GM18868 (cell line): ENCODE measurements around the gene SYT1.

Experiments
- ATAC-seq: cut with Tn5 transposase; IDR thresholded peaks from one replicate; pipeline ENCODE4 v1.9.1; 2021; ENCODE audit warnings: mild to moderate bottlenecking, moderate library complexity; ENCODE audit not compliant: unreplicated experiment

Gene SYT1

GRCh38 chr12:79274501-79275064, 410.0 kb downstream of the SYT1 start:
- ATAC-seq: no peak

DNA sequence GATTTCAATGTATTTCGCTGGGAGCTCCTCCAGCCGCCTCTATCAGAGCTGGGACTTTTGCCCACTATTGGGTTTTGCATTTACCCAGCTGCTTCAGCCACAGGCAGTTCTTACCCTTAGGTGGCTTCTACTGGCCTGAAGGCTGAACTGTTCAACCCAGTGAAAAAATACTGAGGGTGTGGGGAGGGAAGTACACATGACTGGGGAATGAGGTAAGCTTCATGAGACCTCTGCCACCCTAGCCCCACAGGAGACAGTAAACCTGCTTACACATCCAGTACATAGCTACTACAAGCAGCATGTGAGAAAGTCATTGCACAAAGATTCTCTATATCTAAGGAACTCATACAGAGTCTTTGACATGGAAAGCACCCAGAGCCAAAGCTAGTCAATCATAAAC, 411.1 kb downstream of the SYT1 start:
- ATAC-seq: no peak

GRCh38 chr12:79283364-79283763, 418.8 kb downstream of the SYT1 start:
- no peak for ATAC-seq

DNA sequence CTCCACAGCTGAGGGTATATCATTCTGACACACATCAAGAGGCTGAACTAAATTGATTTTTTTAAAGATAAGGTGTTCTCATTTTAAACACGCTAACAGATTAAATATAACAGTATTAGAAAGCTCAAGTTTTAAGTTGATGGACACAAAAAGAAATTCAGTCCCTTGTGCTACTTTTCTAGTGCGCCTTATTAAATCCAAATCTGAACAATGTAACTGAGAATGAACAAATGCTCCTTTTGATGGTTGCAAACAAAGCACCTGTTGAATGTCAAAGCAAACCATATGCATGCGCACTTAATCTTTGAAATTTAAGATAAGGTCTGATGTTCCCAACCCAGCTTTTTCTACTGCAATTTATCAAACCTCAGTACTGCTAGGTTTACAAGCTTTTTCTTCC, 424.3 kb downstream of the SYT1 start:
- ATAC-seq: no peak

- ATAC-seq: no peak
Measured at GRCh38 chr12:79291711-79292110, 427.1 kb downstream of the SYT1 start.

- no peak for ATAC-seq
Measured at GRCh38 chr12:79294590-79294989, 430.0 kb downstream of the SYT1 start.

DNA sequence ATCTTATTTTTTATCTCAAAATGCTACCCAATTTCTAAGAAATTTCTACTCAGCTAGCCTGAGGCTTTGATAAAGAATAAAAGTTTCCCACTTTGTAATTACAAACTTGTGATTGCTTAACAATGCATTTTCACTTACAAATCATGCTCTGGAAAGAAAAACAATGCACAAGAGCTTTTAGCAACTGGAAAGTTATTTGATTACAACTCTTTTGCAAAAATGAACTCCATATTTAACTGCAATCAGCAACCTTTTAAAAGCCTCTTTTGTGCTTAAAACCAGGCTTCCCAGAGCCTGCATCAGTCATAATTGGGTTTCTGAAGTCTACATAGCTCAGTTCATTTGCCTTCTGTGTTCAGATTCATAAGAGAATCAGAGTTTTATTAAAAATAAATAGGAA, 431.0 kb downstream of the SYT1 start:
- no peak for ATAC-seq

DNA sequence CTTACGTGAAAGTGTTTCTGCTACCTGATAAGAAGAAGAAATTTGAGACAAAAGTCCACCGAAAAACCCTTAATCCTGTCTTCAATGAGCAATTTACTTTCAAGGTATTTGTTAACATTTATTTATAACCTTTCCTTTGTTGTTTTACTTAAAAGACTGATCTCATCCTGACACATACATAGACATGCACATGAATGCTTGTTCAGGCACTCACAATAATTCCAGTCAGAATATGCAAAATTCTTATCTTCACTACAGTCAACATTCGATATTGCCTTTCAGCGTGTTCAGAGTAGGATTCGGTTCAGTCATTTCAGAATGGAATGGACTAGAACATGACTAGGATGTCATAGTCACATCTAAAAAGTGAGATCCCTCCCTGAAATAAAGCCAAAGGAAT, 431.6 kb downstream of the SYT1 start:
- no peak for ATAC-seq

DNA sequence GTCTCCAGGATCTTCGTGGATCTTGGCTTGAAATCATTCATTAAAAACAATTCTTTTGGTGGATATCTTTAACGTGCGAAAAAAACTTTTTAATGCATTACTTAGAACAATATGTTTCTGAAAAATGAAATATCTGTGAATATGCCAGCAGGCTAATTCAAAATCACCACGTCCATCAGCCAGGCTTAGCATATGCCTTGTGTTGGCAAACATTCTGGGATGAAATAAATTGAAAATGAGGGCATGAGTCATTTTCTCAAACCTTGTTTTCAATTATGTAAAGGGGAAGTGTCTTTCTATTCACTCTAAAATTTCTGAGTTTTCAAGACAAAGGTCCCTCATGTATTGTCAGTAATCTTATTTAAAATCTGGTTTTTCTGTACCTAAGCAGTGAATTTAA, 432.3 kb downstream of the SYT1 start:
- ATAC-seq: no peak

GRCh38 chr12:79298506-79298905, 433.9 kb downstream of the SYT1 start:
- ATAC-seq: no peak

- no peak for ATAC-seq
Measured at GRCh38 chr12:79299447-79300198, 435.0 kb downstream of the SYT1 start.

- no peak for ATAC-seq
Measured at GRCh38 chr12:79300199-79300568, 435.6 kb downstream of the SYT1 start.

GRCh38 chr12:79301181-79301580, 436.6 kb downstream of the SYT1 start:
- no peak for ATAC-seq

DNA sequence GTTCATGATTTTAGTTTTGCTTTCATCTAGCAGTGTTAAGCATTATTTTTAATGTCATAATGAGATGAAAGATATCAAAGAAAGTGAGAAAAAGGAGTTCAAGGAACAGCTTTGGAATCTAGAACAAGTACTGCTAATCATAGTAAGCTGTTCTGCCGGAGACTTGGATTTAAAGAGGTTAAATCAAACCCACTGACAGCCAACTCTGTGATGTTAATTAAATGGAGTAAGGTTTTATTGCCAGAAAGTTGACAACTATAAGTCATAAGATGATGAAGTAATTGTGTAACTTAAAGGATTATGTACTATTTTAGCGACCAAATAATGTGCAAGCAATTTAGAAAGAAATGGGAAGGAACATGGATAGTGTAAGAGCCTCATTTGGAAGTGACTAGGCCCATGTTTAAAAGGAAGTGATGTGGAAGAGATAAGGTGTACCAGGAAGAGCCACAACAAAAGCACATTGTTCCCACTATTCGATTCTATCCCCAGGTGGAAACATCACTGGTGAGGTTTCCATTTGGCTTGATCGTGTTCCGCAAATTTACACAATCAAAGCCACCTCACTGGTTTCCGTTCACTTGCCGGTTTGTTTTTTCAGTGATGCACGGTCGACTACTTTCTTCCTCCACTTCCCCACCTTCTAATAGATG, 437.7 kb downstream of the SYT1 start:
- no peak for ATAC-seq

DNA sequence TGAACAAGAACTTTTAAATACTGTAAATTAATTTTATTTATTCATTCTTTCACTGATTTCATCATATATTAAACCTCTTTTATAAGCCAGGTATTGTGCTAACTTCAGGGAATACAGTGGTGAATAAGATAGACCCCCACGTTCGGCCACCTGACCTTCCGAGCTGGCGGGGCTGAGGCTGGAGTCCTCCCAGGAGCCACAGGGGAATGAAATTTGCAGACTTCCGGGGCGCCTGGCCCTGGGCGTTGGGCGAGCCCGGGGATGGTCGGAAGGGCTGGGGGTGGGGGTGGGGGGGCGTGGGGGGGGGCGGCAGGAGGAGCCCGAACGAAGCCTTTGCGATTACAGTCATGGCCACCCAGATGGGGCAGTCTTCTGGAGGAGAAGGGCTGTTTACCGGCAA, 442.8 kb downstream of the SYT1 start:
- ATAC-seq: no peak

- ATAC-seq: no peak
Measured at GRCh38 chr12:79309039-79309438, 444.5 kb downstream of the SYT1 start.

- no peak for ATAC-seq
Measured at GRCh38 chr12:79317179-79317847, 452.7 kb downstream of the SYT1 start.

DNA sequence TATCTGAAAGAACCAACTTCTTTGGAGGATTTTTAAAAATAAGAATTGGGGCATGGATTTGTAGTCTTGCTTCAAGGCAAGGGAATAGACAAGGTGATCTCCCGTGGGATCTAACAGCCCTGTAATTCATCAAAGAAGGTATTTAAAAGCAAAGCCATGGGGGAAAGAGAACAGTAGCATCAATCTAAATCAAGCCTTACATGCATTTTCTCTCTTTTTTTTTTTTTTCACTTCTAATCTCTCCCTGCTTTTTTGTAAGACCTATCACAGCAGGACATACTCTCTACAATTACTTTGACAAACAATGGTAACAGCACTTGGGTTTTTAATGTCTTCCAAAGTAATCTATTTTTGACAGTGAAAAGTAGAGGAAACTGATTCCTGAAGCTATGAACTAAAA, 458.3 kb downstream of the SYT1 start:
- no peak for ATAC-seq

- no peak for ATAC-seq
Measured at GRCh38 chr12:79324571-79324970, 460.0 kb downstream of the SYT1 start.

DNA sequence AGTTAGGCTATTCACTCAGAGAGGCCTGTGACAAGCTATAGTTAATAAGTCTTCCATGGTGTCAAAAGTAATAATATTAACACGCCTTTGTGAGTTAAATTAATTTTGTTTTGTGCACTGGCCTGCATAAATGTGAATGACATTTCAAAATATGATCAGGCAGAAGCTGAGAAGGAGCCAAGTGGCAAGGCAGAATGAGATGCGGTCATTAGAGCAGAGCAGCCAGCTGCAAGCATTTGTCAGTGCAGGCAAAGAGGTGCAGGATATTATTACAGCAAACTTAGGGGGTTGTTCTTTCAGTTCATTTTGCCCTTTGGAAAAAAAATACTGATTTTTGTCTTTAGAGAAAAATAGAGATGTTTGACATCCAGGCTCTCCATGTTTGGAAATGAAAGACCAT, 461.6 kb downstream of the SYT1 start:
- ATAC-seq: no peak

- no peak for ATAC-seq
Measured at GRCh38 chr12:79326663-79327062, 462.1 kb downstream of the SYT1 start.

DNA sequence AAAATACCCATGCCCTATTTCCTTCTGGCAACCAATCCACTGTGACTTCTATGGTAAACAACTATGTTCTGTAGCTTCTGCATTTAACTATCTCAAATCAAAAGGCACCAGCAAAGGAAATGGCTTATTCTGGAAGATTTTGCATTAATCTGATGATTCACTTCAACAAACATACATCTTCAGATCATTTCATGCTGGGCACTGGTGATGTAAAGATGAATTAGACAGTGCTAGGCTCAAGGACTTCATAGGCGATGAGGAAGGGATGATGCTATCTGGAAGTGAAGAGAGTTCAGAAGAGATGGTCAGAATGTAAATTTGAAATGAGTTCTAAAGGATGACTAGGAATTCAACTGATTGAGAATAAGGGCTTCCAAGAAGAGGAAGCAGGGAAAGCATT, 462.9 kb downstream of the SYT1 start:
- ATAC-seq: no peak
